Activated T-helper 9 cell treated with anti-CD3 and anti-CD28 coated beads, Interleukin-2, amount 50 U/mL, for 16 hours (primary cell): ENCODE results near the gene CLDN34.

Experiments used
- DNase-seq: peaks from one replicate; pipeline ENCODE4 v3.0.0-alpha.2; 2020; ENCODE audit warnings: low read depth

The CLDN34 gene

DNA sequence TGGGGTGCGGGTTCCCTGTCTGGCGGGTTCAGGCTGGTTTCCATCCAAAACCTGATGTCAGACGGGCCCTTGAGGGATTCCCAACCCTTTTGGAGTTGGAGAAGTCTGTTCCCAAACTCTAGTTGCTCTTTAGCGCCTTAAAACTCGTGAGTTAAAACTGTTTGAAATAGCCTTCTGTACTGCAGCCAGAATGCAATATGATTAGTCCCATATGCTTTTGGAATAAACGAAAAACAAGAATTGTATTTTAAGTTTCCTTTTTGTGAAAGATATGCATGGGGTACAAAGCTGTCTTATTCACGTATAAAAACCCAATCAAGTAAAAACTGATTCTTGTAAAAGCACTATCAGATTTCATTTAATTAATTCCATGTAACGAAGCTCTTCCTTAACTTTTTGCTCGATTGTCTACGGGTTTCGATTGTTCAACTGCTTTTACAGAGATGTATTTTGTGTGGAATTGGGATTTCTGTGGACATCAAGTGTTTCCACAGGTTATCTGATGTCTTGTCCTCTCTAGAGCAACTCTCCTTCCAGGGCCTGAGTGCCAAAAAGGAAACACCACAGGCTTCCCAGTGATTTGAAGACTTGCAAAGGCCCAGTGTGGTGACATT lies 49.5 kb downstream of the CLDN34 start:
- no peak for DNase-seq

DNA sequence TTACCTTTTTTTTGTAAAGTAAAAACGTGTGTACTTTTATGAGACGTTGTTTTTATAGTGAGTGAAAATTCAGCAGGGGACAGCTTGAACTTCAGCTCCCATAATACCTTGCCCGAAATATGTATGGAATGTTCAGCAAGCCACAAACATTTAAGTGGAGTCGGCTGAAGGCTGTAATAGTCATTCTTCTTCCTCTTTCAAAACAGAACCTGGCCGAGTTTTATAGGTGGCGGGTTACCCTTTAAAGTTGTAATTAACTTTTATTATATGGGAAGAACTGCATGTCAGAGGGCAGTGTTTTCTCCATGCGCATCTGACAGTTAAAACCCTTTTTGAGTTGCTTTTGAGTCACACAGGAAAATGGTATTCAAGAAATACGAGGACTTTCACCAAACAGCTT lies 50.7 kb downstream of the CLDN34 start:
- DNase-seq = no peak
